GM19395 (cell line): ENCODE measurements around the gene CNBP.

Source experiments
- ATAC-seq: cut with Tn5 transposase; IDR thresholded peaks from one replicate; pipeline ENCODE4 v1.9.1; 2021; ENCODE audit warnings: mild to moderate bottlenecking, moderate library complexity; ENCODE audit not compliant: unreplicated experiment

CNBP gene

DNA sequence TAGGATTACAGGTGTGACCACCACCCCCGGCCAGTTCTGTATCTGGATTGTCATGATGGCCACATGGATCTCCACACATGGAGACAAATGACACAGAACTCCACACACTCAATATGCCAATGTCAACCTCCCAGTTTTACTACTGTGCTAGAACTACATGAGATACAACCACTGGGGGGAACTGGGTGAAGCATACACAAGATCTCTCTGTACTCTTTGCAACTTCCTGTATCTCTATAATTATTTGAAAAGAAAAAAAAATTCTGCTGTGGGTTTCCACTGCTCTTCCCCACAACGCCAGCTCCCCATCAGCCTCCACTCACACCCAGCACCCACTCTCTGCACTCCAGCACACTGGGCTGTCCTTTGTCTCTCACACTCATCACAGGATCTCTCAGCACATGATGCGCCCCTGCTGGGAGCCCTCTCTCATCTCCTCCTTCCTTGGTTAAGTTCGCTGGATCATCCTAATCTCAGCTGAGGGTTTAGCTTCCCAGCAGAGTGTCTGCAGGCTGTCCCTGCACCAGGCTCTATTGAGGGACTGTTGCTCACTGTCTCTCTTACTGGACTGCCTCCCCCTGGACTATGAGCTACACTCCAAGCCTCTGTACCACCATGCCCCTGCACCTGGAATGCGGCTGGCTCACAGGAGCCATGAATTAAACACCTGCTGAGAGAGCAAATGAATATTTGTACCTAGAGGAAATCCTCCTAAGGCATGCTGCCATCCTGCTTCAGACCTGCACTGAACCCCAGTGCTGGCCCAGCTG is 51.4 kb downstream of the CNBP start:
- no peak for ATAC-seq

DNA sequence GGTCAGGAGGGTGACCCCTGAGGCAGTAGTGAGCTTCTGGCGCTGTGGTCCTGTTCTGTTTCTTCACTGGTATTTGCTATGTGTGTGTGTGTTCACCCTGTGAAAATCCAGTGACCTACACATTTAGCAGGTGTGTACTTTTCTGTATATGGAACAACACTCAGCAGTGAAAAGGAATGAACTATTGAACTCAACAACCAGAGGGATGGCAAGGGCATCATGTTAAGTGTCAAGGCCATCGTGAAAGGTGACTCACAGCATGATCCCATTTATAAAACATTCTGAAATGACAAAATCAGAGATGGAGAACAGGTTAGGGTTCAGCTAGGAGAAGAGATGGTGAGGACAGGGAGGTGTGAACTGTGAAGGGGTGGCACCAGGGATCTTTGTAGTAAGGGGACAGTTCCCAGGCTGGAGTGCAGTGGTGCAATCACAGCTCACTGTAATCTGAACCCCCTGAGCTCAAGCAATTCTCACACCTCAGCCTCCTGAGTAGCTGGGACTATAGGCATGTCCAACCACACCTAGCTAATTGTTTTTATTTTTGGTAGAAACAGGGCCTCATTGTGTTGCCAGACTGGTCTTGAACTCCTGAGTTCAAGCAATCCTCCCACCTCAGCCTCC is 52.1 kb downstream of the CNBP start:
- no peak for ATAC-seq

DNA sequence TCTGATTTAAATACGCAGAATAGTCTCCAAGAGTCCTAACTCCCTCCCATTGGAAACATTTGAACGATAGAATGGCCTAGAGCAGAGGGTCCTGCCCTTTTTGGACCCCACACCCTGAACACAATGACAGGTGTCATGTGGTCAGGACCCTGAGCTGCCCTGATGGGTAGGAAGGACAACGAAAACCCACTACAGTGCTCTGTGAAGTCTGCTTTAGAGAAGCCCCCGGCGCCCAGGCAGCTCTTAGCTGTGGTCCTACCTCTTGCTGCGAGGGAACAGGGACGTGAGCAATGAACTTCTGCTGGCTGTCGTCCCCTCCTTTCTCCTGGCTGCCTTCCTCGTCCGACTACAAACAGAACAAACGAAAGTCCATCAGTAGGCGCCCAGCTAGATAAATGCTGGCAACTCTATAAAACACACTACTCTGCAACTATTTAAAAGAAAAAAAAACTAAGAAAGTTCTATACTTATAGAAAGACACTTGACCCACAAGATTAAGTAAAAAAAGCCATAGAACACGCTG is 53.3 kb downstream of the CNBP start:
- no peak for ATAC-seq

DNA sequence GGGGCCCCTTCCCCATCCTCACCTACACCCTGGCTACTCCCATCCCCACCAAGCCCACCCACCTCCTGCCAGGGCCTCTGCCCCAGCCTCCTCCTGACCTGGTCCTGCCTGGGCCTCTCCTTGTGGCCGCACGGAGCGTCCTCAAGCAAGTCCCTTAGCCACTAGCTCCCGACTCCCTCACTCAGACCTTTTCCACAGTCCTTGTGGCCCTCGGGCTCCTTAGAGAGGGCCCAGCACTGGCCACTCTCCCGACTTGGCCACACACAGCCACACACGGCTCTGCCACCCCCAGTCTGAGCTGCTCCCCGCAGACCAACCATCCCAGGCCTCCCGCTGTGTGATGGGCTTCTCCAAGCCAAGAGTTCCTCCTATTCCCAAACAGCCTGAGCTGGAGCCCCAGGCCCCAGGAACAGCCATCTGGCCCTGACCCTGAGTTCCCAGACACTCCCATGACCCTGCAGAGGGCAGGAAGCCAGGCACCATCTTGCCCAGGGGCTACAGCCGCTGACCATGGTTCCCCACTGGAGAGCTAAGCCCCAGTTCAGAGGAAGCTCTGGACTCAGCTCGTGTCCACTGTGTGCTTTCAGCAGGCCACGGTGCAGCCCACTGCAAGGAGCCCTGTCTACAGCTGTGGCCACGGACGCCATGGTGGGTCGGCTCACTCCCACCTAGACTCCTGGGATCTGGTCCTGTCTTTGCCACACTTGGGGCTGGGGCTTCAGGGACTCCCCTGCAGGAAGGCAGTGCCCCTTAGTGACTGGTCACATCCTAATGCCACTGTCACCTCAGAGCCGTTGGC is 55.1 kb downstream of the CNBP start:
- ATAC-seq, result no peak

DNA sequence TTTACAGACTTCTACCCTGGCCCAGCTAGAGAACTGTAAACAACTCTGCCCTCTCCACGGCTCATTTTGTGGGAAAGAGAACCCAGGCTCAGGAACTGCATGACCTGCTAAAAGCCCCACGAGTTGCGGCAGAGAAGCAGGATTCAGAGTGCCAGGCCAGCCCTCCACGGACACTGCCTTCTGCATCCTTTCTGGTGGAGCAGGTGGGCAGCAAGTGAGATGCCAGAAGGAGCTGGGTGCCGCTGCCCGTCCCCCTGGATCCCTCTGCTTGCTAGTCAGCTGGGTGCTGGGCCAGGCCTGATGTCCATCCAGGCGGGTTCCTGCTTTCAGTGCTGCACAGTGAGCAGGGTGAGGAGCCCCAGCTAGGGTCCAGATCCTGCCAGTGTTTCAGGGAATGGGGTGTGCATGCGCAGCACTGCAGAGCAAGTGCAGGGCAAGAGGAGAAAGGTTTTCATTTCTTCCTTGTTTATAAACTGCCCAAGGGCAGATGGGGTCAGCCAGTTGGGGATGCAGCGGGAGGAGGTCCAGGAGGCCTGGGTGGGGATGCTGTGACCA is 56.9 kb downstream of the CNBP start:
- ATAC-seq, result no peak

DNA sequence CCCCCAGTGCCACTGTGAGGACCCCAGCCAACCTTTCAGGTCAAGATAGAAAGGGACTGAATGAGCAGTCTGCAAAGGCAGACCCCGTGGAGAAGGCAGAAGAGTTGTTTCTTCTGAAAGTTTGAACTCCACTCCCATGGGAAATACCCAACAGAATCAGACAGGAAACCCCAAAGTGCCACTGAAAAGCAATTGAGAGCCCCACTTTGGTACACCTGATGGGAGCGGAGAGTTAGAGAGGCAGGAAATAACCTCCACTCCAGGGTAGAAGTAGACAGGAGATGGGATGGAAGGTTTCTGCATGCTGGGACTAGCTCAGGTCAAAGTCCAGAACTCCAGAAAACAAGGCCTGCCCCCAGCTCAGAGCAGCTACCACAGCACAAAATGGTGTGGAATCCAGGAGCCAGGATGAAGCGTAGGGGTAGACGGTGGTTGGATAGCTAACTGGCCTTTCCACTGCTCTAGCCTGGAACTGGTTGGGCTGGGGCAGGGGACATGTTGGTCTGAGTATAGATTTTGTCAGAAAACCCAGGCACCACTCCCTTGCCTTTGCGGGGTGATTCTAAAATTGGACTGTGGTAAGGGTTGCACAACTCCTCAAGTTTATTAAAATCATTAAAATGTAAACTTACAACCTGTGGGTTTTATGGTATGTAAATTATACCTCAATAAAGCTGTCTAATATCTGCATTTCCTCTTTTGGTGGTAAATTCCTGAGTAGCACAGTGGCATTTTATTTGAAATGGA is 60.2 kb downstream of the CNBP start:
- ATAC-seq, result no peak

DNA sequence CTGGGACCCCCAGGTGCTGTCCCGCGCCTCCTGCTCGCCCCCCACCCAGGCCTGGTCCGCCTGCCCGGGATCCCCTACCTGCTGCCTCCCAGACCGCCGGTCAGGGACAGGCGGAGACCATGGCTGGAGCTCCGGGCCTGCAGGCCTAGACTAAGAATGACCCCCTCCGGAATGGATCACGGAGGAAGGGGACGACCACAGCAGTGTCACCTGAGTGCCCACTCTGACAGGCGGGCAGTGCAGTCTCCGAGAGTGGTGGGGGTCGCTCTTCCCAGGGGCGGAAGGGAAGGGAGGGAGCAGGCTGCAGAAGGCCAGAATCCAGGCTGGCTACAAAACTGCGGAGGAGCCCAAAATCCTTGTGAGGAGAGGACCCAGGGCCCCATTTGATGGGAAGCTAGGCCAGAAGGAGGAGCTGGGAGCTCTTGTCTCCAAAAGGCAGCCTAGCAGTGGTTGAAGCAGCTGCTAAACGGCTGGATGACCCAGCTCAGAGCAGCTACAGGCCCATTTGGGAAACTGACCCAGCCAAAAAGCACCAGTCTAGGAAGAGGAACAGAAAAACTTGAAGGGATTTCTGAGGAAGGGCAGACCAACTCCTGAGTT is 61.2 kb downstream of the CNBP start:
- ATAC-seq, result no peak

DNA sequence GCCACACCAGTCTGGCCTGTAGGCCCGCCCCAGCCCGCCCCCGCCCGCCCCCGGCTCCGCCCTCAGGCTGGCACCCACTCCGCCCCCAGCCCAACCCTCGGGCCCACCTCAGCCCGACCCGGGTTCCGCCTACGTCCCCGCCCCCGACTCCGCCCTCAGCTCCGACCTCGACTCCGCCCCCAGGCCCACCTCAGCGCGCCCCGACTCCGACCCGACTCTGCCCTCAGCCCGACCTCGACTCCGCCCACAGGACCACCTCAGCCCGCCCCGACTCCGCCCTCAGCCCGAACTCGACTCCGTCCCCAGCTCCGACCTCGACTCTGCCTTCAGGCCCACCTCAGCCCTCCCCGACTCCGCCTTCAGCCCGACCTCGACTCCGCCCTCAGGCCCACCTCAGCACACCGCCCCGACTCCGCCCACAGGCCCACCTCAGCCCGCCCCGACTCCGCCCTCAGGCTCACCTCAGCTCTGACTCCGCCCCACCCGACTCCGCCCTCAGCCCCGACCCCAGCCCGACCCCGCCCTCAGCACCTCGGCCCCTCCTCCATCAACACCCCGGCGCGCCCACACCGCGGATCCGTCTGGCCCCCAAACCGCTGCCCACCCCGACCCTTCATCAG is 61.8 kb downstream of the CNBP start, which contains the start of gene RAB43:
Gene RAB43, minus strand, starts transcription at position 13 of the 620 bp plus-strand sequence. CDS start 315 bp downstream, outside the sequence.
- ATAC-seq, result peak; percentile 36

DNA sequence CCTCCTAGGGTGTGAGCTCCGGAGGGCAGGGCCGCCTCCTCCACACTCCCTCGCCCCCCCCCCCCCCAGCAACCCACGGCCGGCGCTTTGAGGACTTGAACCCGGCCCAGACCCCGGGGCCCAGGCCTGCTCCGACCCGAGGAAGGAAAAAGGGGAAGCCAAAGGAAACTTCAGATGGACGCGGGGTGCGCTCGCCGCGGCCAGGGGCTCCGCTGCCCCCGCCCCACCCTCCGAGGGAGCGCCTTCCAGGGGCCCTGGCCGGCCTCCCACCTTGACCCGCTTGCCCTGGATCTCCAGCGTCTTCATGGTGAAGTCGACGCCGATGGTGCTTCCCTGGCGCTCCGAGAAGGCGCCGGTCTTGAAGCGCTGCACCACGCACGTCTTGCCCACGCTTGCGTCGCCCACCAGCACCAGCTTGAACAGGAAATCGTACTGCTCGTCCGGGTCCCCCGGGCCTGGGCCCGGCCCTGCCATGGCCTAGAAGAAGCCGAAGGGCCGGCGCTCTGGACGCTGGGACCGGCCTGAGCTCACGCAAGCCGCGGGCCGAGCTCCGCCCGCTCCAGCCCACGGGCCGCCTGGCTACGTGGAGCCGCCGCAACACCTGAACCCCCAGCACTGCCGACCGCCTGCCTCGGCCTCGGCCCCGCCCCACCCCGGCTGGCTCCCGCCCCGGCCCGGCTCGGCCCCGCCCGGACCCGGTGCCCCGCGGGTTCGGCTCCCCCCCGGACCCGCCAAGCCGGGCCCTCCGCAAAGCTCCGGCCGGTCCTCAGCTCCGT is 62.5 kb downstream of the CNBP start:
- peak; percentile 9 for ATAC-seq

DNA sequence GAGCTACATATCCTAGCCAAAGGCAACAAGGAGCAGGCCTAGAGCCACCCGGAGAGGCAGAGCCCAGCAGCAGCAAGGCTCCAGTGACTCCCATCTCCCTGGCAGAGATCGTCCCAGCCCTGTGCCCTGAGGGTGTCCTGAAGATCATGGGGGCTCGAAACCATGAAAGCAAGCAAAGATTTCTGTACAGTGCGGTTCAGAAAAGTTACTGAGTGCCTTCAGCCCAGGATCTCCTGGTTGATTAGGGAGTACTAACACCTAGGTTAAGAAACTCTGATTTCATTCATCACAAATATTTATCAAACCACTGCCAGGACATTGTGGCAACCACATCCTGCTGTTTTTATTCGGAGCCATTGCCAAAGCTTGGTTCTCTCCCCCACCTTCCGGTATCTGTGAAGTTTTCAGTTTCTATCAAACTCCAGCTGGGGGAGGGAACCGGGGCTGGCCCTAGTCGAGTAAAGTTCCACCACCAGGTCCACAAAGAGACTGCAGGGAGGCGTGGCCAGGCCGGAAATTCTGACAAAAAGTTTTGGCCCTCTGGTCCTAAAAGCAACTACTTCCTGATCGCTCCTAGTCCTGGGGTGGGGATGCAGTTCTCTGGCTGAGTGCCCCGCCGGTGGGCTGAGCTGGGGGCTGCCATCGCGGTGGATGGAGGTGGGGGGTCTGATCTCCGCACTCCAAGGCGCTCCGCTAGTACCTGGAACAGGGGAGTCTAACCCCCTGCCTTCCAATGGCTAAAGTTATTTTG is 63.3 kb downstream of the CNBP start:
- ATAC-seq, result peak; percentile 73

DNA sequence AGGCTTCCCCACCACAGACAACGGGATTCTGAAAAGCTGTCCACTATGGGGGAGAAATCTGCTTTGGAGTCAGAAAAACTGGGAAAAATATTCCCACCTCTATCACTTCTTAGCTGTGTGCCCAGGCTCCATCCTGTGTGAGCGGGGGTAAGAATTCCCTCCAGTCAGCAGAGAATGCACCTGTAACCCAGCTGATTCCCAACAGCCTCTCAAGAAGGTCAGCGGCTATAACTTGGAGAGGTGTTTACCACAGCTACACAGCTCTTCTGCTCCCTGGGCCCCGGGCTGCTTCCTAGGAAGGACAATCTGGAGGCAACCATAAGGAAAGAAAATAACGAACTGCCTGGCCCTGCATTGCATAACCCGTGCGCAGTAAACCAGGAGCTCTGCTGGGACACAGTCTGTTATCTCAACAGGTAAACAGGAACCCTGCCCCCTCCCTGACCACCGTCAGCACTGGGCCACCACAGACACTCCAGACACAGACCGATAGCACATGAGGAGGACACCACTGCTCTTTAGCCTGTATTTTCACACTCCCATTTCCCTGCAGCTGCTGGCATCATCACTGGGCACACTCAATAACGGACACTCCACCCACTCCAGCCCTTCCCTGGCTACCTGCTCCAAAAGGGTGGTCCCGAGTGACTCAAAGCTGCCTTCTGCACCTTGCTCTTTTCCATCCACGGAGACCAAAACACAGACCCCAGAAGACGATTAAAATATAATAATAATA is 64.2 kb downstream of the CNBP start:
- no peak for ATAC-seq

DNA sequence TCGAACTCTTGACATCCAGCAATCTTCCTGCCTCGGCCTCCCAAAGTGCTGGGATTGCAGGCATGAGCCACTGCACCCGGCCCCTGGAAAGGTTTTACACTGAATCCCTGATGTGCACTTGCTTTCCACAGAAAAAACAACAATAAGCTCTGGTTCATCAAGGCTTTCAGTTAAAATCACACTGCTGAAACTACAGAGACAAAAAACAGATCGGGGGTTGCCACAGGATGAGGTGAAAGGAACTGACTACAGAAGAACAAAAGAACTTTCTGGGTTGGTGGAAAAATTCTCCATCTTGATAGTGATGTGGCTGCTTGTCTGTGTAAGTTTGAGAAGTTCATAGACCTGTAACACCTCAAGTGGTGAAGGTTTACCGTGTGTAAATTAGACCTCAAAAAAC is 65.0 kb downstream of the CNBP start:
- no peak for ATAC-seq
